Lower lobe of right lung (tissue), 2 donors: Measurements from ENCODE around the gene TCEANC2. TPM values are rescaled to one million over a fixed set of nuclear protein-coding genes. Genes with fewer than 3 reads are reported as not detected.

Experiments used
- ATAC-seq, 2 donors: fragments of 200-7000 bp; cut with Tn5 transposase; one replicate each; pipeline ENCODE4 v1.9.1; 2020 to 2022; ENCODE audit warnings: mild to moderate bottlenecking in 2 of 2, moderate library complexity in 2 of 2
- DNase-seq: peaks from one replicate; pipeline ENCODE4 v3.0.0-alpha.2; 2020
- H3K27ac ChIP-seq: fragments of 200-600 bp; one replicate; pipeline ENCODE4 v1.8.0; 2022
- H3K27me3 ChIP-seq: fragments of 200-600 bp; one replicate; pipeline ENCODE4 v1.8.0; 2022; ENCODE audit warnings: low read depth
- H3K36me3 ChIP-seq: fragments of 200-600 bp; one replicate; pipeline ENCODE4 v1.8.0; 2022; ENCODE audit warnings: mild to moderate bottlenecking
- H3K4me1 ChIP-seq: fragments of 200-600 bp; one replicate; pipeline ENCODE4 v1.8.0; 2022
- H3K4me3 ChIP-seq: fragments of 200-600 bp; one replicate; pipeline ENCODE4 v1.8.0; 2022; ENCODE audit warnings: mild to moderate bottlenecking
- H3K9me3 ChIP-seq: fragments of 200-600 bp; one replicate; pipeline ENCODE4 v1.8.0; 2022
- CTCF ChIP-seq: fragments of 200-600 bp; IDR thresholded peaks from one replicate; pipeline ENCODE4 v1.8.0; 2022; ENCODE audit warnings: antibody characterized with exemption, mild to moderate bottlenecking
- intact Hi-C: fragments of 100-400 bp; cut with DNase I; formaldehyde crosslinking; loops from one replicate; pipeline ENCODE4 v1.11.0; 2022
- total RNA-seq: library from RNA; stranded (reverse); fragmentation: NEBNext Ultra II Directional; extraction: Animal tissue kit (Norgen Biotek cat#: 25700); gene quantifications from one replicate; pipeline ENCODE4 v1.2.1, GENCODE V29; 2021
- donor health status: DM: no; HTN: yes; CAD: no; lungs with severe emphysema.

The TCEANC2 gene
- total RNA-seq, 1 donor from 2014 or later = 5.3 TPM

DNA sequence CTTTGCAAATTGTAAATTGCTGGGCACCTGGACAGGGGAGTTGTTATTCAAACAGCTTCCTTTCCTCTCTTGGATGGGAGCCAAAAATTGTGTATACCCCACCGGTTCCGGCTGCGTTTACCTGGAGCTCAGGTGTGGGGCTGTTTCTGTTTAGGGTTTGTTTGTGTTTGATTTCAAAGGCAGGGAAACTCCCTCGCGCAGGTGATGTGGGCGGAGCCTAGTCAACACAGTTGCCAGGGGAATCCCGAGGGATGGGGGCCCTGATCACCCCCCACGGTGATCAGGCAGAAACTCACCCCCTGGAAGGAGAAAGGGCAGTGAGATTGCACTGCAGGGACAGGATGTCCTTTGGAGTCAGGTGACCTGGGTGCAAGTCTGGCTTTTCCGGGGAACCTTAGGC lies 71.1 kb downstream of the TCEANC2 start:
- intact Hi-C loops = no loop called here
- no peak for TF ChIP-seq CTCF
- no peak overlapping the region for H3K27ac ChIP-seq
- H3K36me3 ChIP-seq = no peaks in the 10 kb centered on the region
- H3K4me3 ChIP-seq = no peak overlapping the region
- ATAC-seq = peak in 1 of 2 donors; percentile 23
- no peaks in the 10 kb centered on the region for H3K9me3 ChIP-seq
- H3K27me3 ChIP-seq = no peaks in the 10 kb centered on the region
- H3K4me1 ChIP-seq = peaks cover 14% of the 10 kb centered on the region
- DNase-seq = no peak

DNA sequence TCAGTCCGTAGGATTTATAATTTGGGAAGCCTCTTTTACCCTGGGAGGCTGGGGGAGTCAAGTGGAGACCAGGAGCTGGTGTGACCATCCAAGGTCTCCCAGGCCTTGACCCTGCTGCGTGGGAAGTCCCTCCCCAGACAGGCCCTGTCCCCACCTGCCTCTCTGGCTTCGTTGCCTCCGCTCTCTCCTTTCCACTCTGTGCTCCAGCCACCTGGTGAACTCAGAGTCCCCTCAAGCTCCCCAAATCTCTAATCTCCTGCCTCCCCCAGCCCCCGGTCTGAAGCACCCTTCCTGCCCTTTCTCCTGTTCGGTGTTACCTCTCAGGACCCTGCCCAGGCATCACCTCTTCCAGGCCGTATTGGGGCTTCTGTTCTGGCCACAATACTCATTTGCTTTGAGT lies 71.5 kb downstream of the TCEANC2 start:
- Histone ChIP-seq H3K9me3 (no peaks in the 10 kb centered on the region), H3K4me3 (no peak overlapping the region), H3K27me3 (no peaks in the 10 kb centered on the region), H3K27ac (no peak overlapping the region), H3K36me3 (no peaks in the 10 kb centered on the region), H3K4me1 (peaks cover 14% of the 10 kb centered on the region)
- no peak for TF ChIP-seq CTCF
- intact Hi-C loops = no loop called here
- no peak for DNase-seq
- no peak for ATAC-seq

GRCh38 chr1:54125386-54126070 lies 72.1 kb downstream of the TCEANC2 start:
- Histone ChIP-seq H3K9me3 (no peaks in the 10 kb centered on the region), H3K4me3 (no peak overlapping the region), H3K27ac (no peak overlapping the region), H3K27me3 (no peaks in the 10 kb centered on the region), H3K4me1 (peaks cover 14% of the 10 kb centered on the region), H3K36me3 (no peaks in the 10 kb centered on the region)
- DNase-seq = no peak
- no peak for TF ChIP-seq CTCF
- intact Hi-C loops = no loop called here
- no peak for ATAC-seq

GRCh38 chr1:54126271-54126815 lies 72.9 kb downstream of the TCEANC2 start:
- Histone ChIP-seq H3K36me3 (no peaks in the 10 kb centered on the region), H3K4me3 (no peak overlapping the region), H3K4me1 (peaks cover 9% of the 10 kb centered on the region), H3K27me3 (no peaks in the 10 kb centered on the region), H3K27ac (no peak overlapping the region), H3K9me3 (no peaks in the 10 kb centered on the region)
- TF ChIP-seq CTCF = no peak
- no peak for ATAC-seq
- no peak for DNase-seq
- intact Hi-C loops = no loop called here

DNA sequence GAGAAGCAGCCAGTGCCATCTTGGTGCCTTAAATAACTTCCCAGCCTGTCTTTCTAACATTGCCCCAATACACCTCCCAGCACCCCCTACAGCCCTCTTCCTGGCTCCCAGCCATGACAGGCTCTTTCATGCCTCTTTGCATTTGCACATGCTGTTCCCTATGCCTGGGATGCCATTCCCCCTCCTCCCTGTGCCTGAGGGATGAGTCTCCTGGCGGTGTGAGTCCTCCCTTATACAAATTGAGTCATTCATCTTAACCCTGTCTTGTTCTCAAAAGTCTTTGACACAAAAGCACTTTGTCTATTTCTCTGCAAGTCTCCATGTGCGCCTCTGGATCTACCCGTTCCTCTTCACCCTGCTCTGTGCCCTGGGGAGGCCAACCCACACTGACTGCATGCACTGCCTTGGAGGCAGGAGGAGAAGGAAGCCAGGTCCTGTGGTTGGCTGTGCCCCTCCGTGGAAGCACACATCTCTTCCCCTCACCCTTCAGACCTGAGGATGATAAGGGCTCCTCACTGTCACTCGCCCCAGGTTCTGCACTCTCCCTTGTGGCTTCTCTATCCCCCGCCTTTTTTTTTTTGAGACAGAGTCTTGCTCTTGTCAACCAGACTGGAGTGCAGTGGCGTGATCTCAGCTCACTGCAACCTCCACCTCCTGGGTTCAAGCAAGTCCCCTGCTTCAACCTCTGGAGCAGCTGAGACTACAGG lies 74.3 kb downstream of the TCEANC2 start:
- H3K27ac ChIP-seq = no peak overlapping the region
- no peaks in the 10 kb centered on the region for H3K27me3 ChIP-seq
- no peak for TF ChIP-seq CTCF
- H3K36me3 ChIP-seq = no peaks in the 10 kb centered on the region
- intact Hi-C loops = no loop called here
- no peaks in the 10 kb centered on the region for H3K9me3 ChIP-seq
- no peak for DNase-seq
- H3K4me3 ChIP-seq = no peak overlapping the region
- no peaks in the 10 kb centered on the region for H3K4me1 ChIP-seq
- ATAC-seq = no peak
